HepG2 (cell line): ENCODE results near the gene MAP1LC3B. TPM values are rescaled to one million over a fixed set of nuclear protein-coding genes. Genes with fewer than 3 reads are reported as not detected.

ENCODE experiments used
- CREB3 ChIP-seq: sonication (generic); formaldehyde crosslinking; IDR thresholded peaks from 2 replicates; pipeline ENCODE4 v1.5.0; 2020; ENCODE audit warnings: missing genetic modification reagents
- HDAC6 ChIP-seq: fragments of 200-600 bp; sonication (generic); IDR thresholded peaks from 2 replicates; pipeline ENCODE4 v1.7.0; 2017; ENCODE audit warnings: mild to moderate bottlenecking, antibody characterized with exemption, low read length, low read depth
- KDM6A ChIP-seq: IDR thresholded peaks from 2 replicates; pipeline ENCODE4 v1.6.1; 2016; ENCODE audit warnings: low read depth
- MLX ChIP-seq: IDR thresholded peaks from 2 replicates; pipeline ENCODE4 v1.6.1; 2016
- NONO ChIP-seq, 2 experiments: fragments of 450-650 bp in 1 of 2; sonication (generic) in 1 of 2; formaldehyde crosslinking in 1 of 2; IDR thresholded peaks in 1 of 2; conservative IDR thresholded peaks in 1 of 2; 2 replicates each; pipeline versions ENCODE4 v1.6.1 to v1.8.0; 2017 to 2022; ENCODE audit warnings: mild to moderate bottlenecking in 1 of 2, missing genetic modification reagents in 1 of 2, moderate library complexity in 1 of 2
- NR2C2 ChIP-seq: sonication (generic); formaldehyde crosslinking; IDR thresholded peaks from 2 replicates; pipeline ENCODE4 v1.4.0; 2020; ENCODE audit warnings: missing genetic modification reagents, mild to moderate bottlenecking, moderate library complexity, borderline replicate concordance
- PAXIP1 ChIP-seq: sonication (generic); formaldehyde crosslinking; conservative IDR thresholded peaks from 2 replicates; pipeline ENCODE4 v1.4.0; 2020; ENCODE audit warnings: mild to moderate bottlenecking, missing genetic modification reagents, moderate library complexity
- POLR2AphosphoS2 ChIP-seq: IDR thresholded peaks from 2 replicates; pipeline ENCODE4 v1.6.1; 2011; ENCODE audit warnings: low read depth, low read length, improper control_type of control experiment
- RNF219 ChIP-seq: sonication (generic); formaldehyde crosslinking; IDR thresholded peaks from 2 replicates; pipeline ENCODE4 v1.5.0; 2020; ENCODE audit warnings: mild to moderate bottlenecking, missing genetic modification reagents
- STAG1 ChIP-seq: sonication (generic); formaldehyde crosslinking; IDR thresholded peaks from 2 replicates; pipeline ENCODE4 v1.4.0; 2020; ENCODE audit warnings: missing genetic modification reagents
- TEAD3 ChIP-seq: optimal IDR thresholded peaks from 2 replicates; pipeline ENCODE3; 2016; ENCODE audit warnings: borderline replicate concordance
- ZBTB25 ChIP-seq: IDR thresholded peaks from 2 replicates; pipeline ENCODE4 v1.6.1; 2018; ENCODE audit warnings: missing genetic modification reagents
- ZNF275 ChIP-seq: sonication (generic); formaldehyde crosslinking; IDR thresholded peaks from 2 replicates; pipeline ENCODE4 v1.8.0; 2022; ENCODE audit warnings: missing genetic modification reagents, mild to moderate bottlenecking, inconsistent platforms, borderline replicate concordance
- ZNF569 ChIP-seq: sonication (generic); formaldehyde crosslinking; IDR thresholded peaks from 2 replicates; pipeline ENCODE4 v1.5.0; 2020; ENCODE audit warnings: mild to moderate bottlenecking, missing genetic modification reagents, moderate library complexity, borderline replicate concordance
- ZNF616 ChIP-seq: sonication (generic); formaldehyde crosslinking; IDR thresholded peaks from 2 replicates; pipeline ENCODE4 v1.5.0; 2020; ENCODE audit warnings: low read depth, mild to moderate bottlenecking, missing genetic modification reagents
- ZNF747 ChIP-seq: sonication (generic); formaldehyde crosslinking; IDR thresholded peaks from 2 replicates; pipeline ENCODE4 v1.8.1; 2023; ENCODE audit warnings: missing genetic modification reagents, mild to moderate bottlenecking, borderline replicate concordance
- ZNF777 ChIP-seq: sonication (generic); formaldehyde crosslinking; IDR thresholded peaks from 2 replicates; pipeline ENCODE4 v1.4.0; 2020; ENCODE audit warnings: missing genetic modification reagents
- ZSCAN25 ChIP-seq: sonication (generic); formaldehyde crosslinking; IDR thresholded peaks from 2 replicates; pipeline ENCODE4 v1.8.0; 2022; ENCODE audit warnings: mild to moderate bottlenecking, missing genetic modification reagents
- ZSCAN29 ChIP-seq: sonication (generic); formaldehyde crosslinking; conservative IDR thresholded peaks from 2 replicates; pipeline ENCODE4 v1.4.0; 2020; ENCODE audit warnings: mild to moderate bottlenecking, missing genetic modification reagents
- polyA plus RNA-seq, 8 experiments: library from polyadenylated mRNA; depleted of rRNA in 3 of 8; stranded (reverse) in 7 of 8; unstranded in 1 of 8; fragments of >200 nt; fragmentation: Illumina TruSeq in 4 of 8; extraction: Trizol in 4 of 8; gene quantifications; 2 replicates each; pipeline versions ENCODE4 v1.2.1 to v1.2.3, GENCODE V29; 2011 to 2016; ENCODE audit warnings: low read depth in 4 of 8, missing spikeins in 1 of 8, mixed read lengths in 1 of 8; ENCODE audit not compliant: insufficient read depth in 1 of 8
- total RNA-seq, 5 experiments: library from RNA; depleted of rRNA; stranded (reverse); fragments of >200 nt; fragmentation: Illumina TruSeq; extraction: Trizol; gene quantifications; 2 replicates each; pipeline ENCODE4 v1.2.3, GENCODE V29; 2016; ENCODE audit warnings: low read depth in 1 of 5

Gene MAP1LC3B
- total and polyA plus RNA-seq, 2 of the 13 experiments (the other 11 are each of a cell fraction or from before 2014, with no cell fraction given): 15.7 to 37.4 TPM

- TF ChIP-seq ZNF616 (peak; percentile 54; the same call in 1 of the 2 replicates), STAG1 (CRISPR knock-in tag) (peak; percentile 39; the same call in 1 of the 2 replicates), ZSCAN25 (no peak), CREB3 (peak; percentile 67; the same call in 1 of the 2 replicates), ZSCAN29 (CRISPR knock-in tag) (no peak), ZNF747 (CRISPR knock-in tag) (peak; percentile 85; the same call in 1 of the 2 replicates), POLR2AphosphoS2 (no peak), ZNF569 (CRISPR knock-in tag) (no peak), TEAD3 (CRISPR knock-in tag) (peak; percentile 82), RNF219 (CRISPR knock-in tag) (no peak), PAXIP1 (CRISPR knock-in tag) (peak; percentile 76), HDAC6 (no peak), ZNF777 (peak; percentile 67), KDM6A (peak; percentile 35; the same call in 1 of the 2 replicates), ZNF275 (peak; percentile 71), NONO (IDR thresholded peaks at IDR 0.05) (no peak), NONO (CRISPR knock-in tag; conservative IDR thresholded peaks at IDR 0.05) (peak; percentile 98), ZBTB25 (CRISPR knock-in tag) (peak; percentile 99), NR2C2 (CRISPR knock-in tag) (peak; percentile 72), MLX (peak; percentile 72; the same call in 1 of the 2 replicates)
Measured at GRCh38 chr16:87383505-87384161, 8.5 kb upstream of the MAP1LC3B start, which contains the start of gene FBXO31 (continued).
